H1 (cell line): Measurements from ENCODE around the gene GREB1. TPM values are rescaled to one million over a fixed set of nuclear protein-coding genes. Genes with fewer than 3 reads are reported as not detected.

Source experiments
- CTCF ChIA-PET: fragments of 300-600 bp; sonication (Branson Sonifier 250); formaldehyde crosslinking; loops from one replicate; lab custom pipeline; 2021; ENCODE audit not compliant: partially characterized antibody; lab: Charles Lee
- POLR2A ChIA-PET: fragments of 300-600 bp; sonication (Branson Sonifier 250); formaldehyde crosslinking; loops from one replicate; lab custom pipeline; 2021; ENCODE audit warnings: inconsistent platforms; ENCODE audit not compliant: partially characterized antibody; lab: Charles Lee
- DNase-seq, 2 experiments: peaks; one replicate each; pipeline versions ENCODE4 v3.0.0 to v3.0.0-alpha.2; 2010 to 2022; ENCODE audit warnings: low spot score in 2 of 2, low read depth in 1 of 2, mixed read lengths in 1 of 2
- FAIRE-seq: peaks from 2 replicates; lab custom pipeline; 2011; peaks lifted over from hg19 to GRCh38; lab: Jason Lieb, UNC
- H2AFZ ChIP-seq: 2 replicates; pipeline ENCODE4 v1.8.1; 2012; ENCODE audit warnings: low read length, inconsistent platforms
- H2AK5ac ChIP-seq: 2 replicates; pipeline ENCODE4 v1.6.1; 2013; ENCODE audit warnings: low read depth, low read length
- H2BK120ac ChIP-seq: replicated peaks from 2 replicates; pipeline ENCODE3; 2013; ENCODE audit warnings: low read depth, low read length, inconsistent platforms
- H2BK12ac ChIP-seq: 2 replicates; pipeline ENCODE4 v1.6.1; 2013; ENCODE audit warnings: low read depth, low read length
- H2BK15ac ChIP-seq: 2 replicates; pipeline ENCODE4 v1.6.1; 2013; ENCODE audit warnings: low read length
- H2BK20ac ChIP-seq: 2 replicates; pipeline ENCODE4 v1.6.1; 2013; ENCODE audit warnings: low read length
- H2BK5ac ChIP-seq: 2 replicates; pipeline ENCODE4 v1.6.1; 2013; ENCODE audit warnings: low read depth, low read length
- H3K14ac ChIP-seq: 2 replicates; pipeline ENCODE4 v1.6.1; 2013; ENCODE audit warnings: inconsistent platforms; ENCODE audit not compliant: insufficient read length
- H3K18ac ChIP-seq: 2 replicates; pipeline ENCODE4 v1.6.1; 2013; ENCODE audit warnings: low read length; ENCODE audit errors: extremely low read depth
- H3K23ac ChIP-seq: 2 replicates; pipeline ENCODE4 v1.6.1; 2013; ENCODE audit warnings: inconsistent platforms; ENCODE audit not compliant: insufficient read length
- H3K23me2 ChIP-seq: 2 replicates; pipeline ENCODE4 v1.6.1; 2013; ENCODE audit warnings: low read depth, low read length
- H3K27ac ChIP-seq: 2 replicates; pipeline ENCODE4 v1.6.1; 2011; ENCODE audit warnings: low read depth, low read length, inconsistent platforms
- H3K27me3 ChIP-seq, 4 experiments: replicated peaks in 1 of 4; 1 replicate in 1 of 4; 2 replicates in 3 of 4; pipeline versions ENCODE4 v1.6.1 to v1.8.1; 2011 to 2013; ENCODE audit warnings: low read length in 3 of 4, mild to moderate bottlenecking in 3 of 4, inconsistent platforms in 2 of 4, mixed read lengths in 2 of 4, moderate library complexity in 1 of 4; ENCODE audit not compliant: control insufficient read depth in 3 of 4, insufficient read depth in 3 of 4; ENCODE audit errors: extremely low read depth in 1 of 4
- H3K36me3 ChIP-seq, 4 experiments: 2 replicates each; pipeline versions ENCODE4 v1.6.1 to v1.8.1; 2011 to 2013; ENCODE audit warnings: mild to moderate bottlenecking in 4 of 4, low read length in 3 of 4, moderate library complexity in 2 of 4, control low read depth in 1 of 4, inconsistent platforms in 1 of 4; ENCODE audit not compliant: insufficient read depth in 4 of 4, control insufficient read depth in 2 of 4
- H3K4ac ChIP-seq: replicated peaks from 2 replicates; pipeline ENCODE3; 2013; ENCODE audit warnings: low read length, low read depth, mixed read lengths, inconsistent platforms; ENCODE audit not compliant: insufficient read length
- H3K4me1 ChIP-seq, 4 experiments: replicated peaks in 1 of 4; 1 replicate in 1 of 4; 2 replicates in 3 of 4; pipeline versions ENCODE4 v1.6.1 to v1.8.1; 2011 to 2013; ENCODE audit warnings: low read length in 3 of 4, inconsistent platforms in 2 of 4, mixed read lengths in 1 of 4; ENCODE audit not compliant: insufficient read depth in 4 of 4, control insufficient read depth in 3 of 4
- H3K4me2 ChIP-seq, 2 experiments: 2 replicates each; pipeline versions ENCODE4 v1.6.1 to v1.8.1; 2011 to 2013; ENCODE audit warnings: low read depth in 2 of 2, low read length in 2 of 2, control low read depth in 1 of 2, inconsistent platforms in 1 of 2, mild to moderate bottlenecking in 1 of 2; ENCODE audit not compliant: insufficient read depth in 1 of 2
- H3K4me3 ChIP-seq, 4 experiments: fragments of 200-600, 300-600 bp in 1 of 4; sonication (generic), shearing (Covaris generic), sonication (Bioruptor Twin) in 1 of 4; 2 replicates each; pipeline versions ENCODE4 v1.5.1 to v1.8.1; 2011 to 2016; ENCODE audit warnings: low read length in 4 of 4, low read depth in 3 of 4, control low read depth in 2 of 4, inconsistent platforms in 2 of 4, mild to moderate bottlenecking in 2 of 4, mixed read lengths in 1 of 4, moderate library complexity in 1 of 4; ENCODE audit not compliant: insufficient read depth in 2 of 4; ENCODE audit errors: extremely low read depth in 1 of 4
- H3K56ac ChIP-seq: replicated peaks from 2 replicates; pipeline ENCODE3; 2013; ENCODE audit warnings: low read depth, mild to moderate bottlenecking, mixed read lengths, low read length, inconsistent platforms; ENCODE audit not compliant: insufficient read length
- H3K79me1 ChIP-seq: 2 replicates; pipeline ENCODE4 v1.6.1; 2013; ENCODE audit warnings: low read depth, low read length, control low read depth
- H3K79me2 ChIP-seq, 2 experiments: 2 replicates each; pipeline versions ENCODE4 v1.6.1 to v1.8.1; 2012 to 2013; ENCODE audit warnings: low read length in 2 of 2, mild to moderate bottlenecking in 2 of 2, inconsistent platforms in 1 of 2; ENCODE audit not compliant: insufficient read depth in 2 of 2, control insufficient read depth in 1 of 2
- H3K9ac ChIP-seq, 4 experiments: replicated peaks in 1 of 4; 1 replicate in 1 of 4; 2 replicates in 3 of 4; pipeline versions ENCODE4 v1.6.1 to v1.8.1; 2011 to 2013; ENCODE audit warnings: low read depth in 3 of 4, low read length in 3 of 4, control low read depth in 2 of 4, mild to moderate bottlenecking in 2 of 4, moderate library complexity in 2 of 4, inconsistent platforms in 1 of 4; ENCODE audit errors: extremely low read depth in 1 of 4
- H3K9me3 ChIP-seq, 2 experiments: 2 replicates each; pipeline versions ENCODE4 v1.6.1 to v1.8.1; 2012 to 2013; ENCODE audit warnings: mild to moderate bottlenecking in 2 of 2, moderate library complexity in 2 of 2, control low read depth in 1 of 2, inconsistent platforms in 1 of 2, low read depth in 1 of 2, low read length in 1 of 2, mixed read lengths in 1 of 2; ENCODE audit not compliant: insufficient read depth in 2 of 2
- H4K20me1 ChIP-seq, 2 experiments: replicated peaks in 1 of 2; 2 replicates each; pipeline versions ENCODE3 to v1.8.1; 2011 to 2013; ENCODE audit warnings: inconsistent platforms in 2 of 2, low read length in 2 of 2, mild to moderate bottlenecking in 1 of 2; ENCODE audit not compliant: insufficient read depth in 2 of 2, control insufficient read depth in 1 of 2
- H4K5ac ChIP-seq: 2 replicates; pipeline ENCODE4 v1.6.1; 2013; ENCODE audit warnings: low read length, low read depth, mixed read lengths, inconsistent platforms; ENCODE audit not compliant: insufficient read length
- H4K8ac ChIP-seq: 2 replicates; pipeline ENCODE4 v1.8.0; 2013; ENCODE audit warnings: mild to moderate bottlenecking, moderate library complexity, low read length, inconsistent platforms; ENCODE audit not compliant: insufficient read depth; ENCODE audit errors: extremely low read depth
- H4K91ac ChIP-seq: replicated peaks from 2 replicates; pipeline ENCODE3; 2013; ENCODE audit warnings: low read length, mixed read lengths, inconsistent platforms; ENCODE audit not compliant: insufficient read length
- CHD2 ChIP-seq: IDR thresholded peaks from 2 replicates; pipeline ENCODE4 v1.6.1; 2012; ENCODE audit warnings: low read length, improper control_type of control experiment
- GTF2F1 ChIP-seq: IDR thresholded peaks from 2 replicates; pipeline ENCODE4 v1.6.1; 2012; ENCODE audit warnings: low read depth, low read length, improper control_type of control experiment, borderline replicate concordance
- JUN ChIP-seq: IDR thresholded peaks from 2 replicates; pipeline ENCODE4 v1.6.1; 2011; ENCODE audit warnings: low read depth, mild to moderate bottlenecking, improper control_type of control experiment, low read length
- POLR2A ChIP-seq, 2 experiments: IDR thresholded peaks; 1 replicate in 1 of 2; 2 replicates in 1 of 2; pipeline ENCODE4 v1.6.1; 2011; ENCODE audit warnings: low read depth in 2 of 2, low read length in 2 of 2, mild to moderate bottlenecking in 2 of 2; ENCODE audit errors: control extremely low read depth in 1 of 2
- WGBS, 2 experiments: shearing (Covaris generic) in 1 of 2; methylation state at CpG; one replicate each; pipeline versions ENCODE4 v1.1.6 to v1.1.7; 2013 to 2015; ENCODE audit warnings: low lambda C conversion rate in 2 of 2, mixed read lengths in 2 of 2, inconsistent platforms in 1 of 2, low coverage in 1 of 2, missing lambda C conversion rate in 1 of 2; ENCODE audit not compliant: insufficient replicate concordance in 2 of 2, insufficient coverage in 1 of 2, insufficient read length in 1 of 2; ENCODE audit errors: extremely low coverage in 1 of 2, missing lambda C conversion rate in 1 of 2; 5-methylcytosine and 5-hydroxymethylcytosine counted together
- polyA plus RNA-seq, 7 experiments: library from polyadenylated mRNA; depleted of rRNA in 3 of 7; stranded (reverse) in 5 of 7; unstranded in 2 of 7; fragments of >200 nt in 5 of 7; fragments of 200-250 nt in 2 of 7; gene quantifications; 1 replicate in 5 of 7; 2 replicates in 1 of 7; 4 replicates in 1 of 7; pipeline versions ENCODE4 v1.2.1 to v1.2.3, GENCODE V29; 2011 to 2013; ENCODE audit warnings: missing spikeins in 2 of 7, mixed read lengths in 2 of 7
- total RNA-seq: library from RNA; stranded (reverse); fragmentation: NEBNext Ultra II Directional; extraction: Animal tissue kit (Norgen Biotek cat#: 25700); gene quantifications from 2 replicates; pipeline ENCODE4 v1.2.1, GENCODE V29; 2021
- TF ChIP-seq, protein P1 (sequence below): IDR thresholded peaks from 2 replicates; pipeline ENCODE4 v1.6.1; 2011; ENCODE audit warnings: low read length, improper control_type of control experiment
- TF ChIP-seq, protein P2 (sequence below), 3 experiments: IDR thresholded peaks; 1 replicate in 2 of 3; 2 replicates in 1 of 3; pipeline versions ENCODE4 v1.5.1 to v1.6.1; 2011; ENCODE audit warnings: low read length in 3 of 3, mild to moderate bottlenecking in 3 of 3, inconsistent platforms in 2 of 3, low read depth in 1 of 3, moderate library complexity in 1 of 3; ENCODE audit not compliant: insufficient read depth in 1 of 3; ENCODE audit errors: control extremely low read depth in 1 of 3
- TF ChIP-seq, protein P3 (sequence below): IDR thresholded peaks from 2 replicates; pipeline ENCODE4 v1.6.1; 2012; ENCODE audit warnings: low read length, inconsistent platforms

GREB1 gene
- total and polyA plus RNA-seq, 2 of the 8 experiments (the other 6 are each of a cell fraction or from before 2014, with no cell fraction given), result 7.9 to 43.4 TPM

DNA sequence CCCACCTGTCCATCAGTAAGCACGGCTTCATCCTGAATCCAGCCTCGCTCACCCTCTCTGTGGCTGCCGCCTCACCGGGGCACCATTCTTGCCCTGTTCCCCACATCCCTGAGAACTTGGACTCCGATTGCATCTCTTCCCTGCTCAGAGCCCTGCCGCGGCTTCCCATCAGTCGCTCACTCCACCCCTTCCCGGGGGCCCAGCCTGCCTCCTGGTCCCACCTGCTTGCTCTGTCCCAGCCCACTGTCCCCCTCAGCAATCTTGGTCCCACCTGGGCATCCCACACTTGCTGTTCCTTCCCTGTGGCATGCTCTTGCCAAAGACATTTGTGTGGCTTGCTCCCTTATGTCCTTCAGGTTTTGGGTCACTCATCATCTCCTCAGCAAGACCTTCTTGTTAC, 56.3 kb downstream of the GREB1 start:
- FAIRE-seq, result no peak
- CTCF ChIA-PET, result interaction anchor here (0.7 to 19.6 kb wide), 13 partner anchors 9 to 194 kb away, joined by 3 to 558 read pairs (median 3); partner anchors contain the start of gene GREB1

More for the DNA sequence above, 56.3 kb downstream of the GREB1 start:
- DNase-seq, result no peak
- Histone ChIP-seq H2BK12ac (no peak overlapping the region), H3K14ac (no peak overlapping the region), H4K5ac (no peak overlapping the region), H2BK20ac (no peak overlapping the region), H4K91ac (no peak overlapping the region), H4K20me1 (peaks cover 0 to 1% of the 10 kb centered on the region in 2 experiments), H2AFZ (no peak overlapping the region), H2BK120ac (no peak overlapping the region), H4K8ac (no peak overlapping the region), H3K4me3 (no peak overlapping the region), H2BK15ac (no peak overlapping the region), H3K9me3 (no peaks in the 10 kb centered on the region), H3K4me1 (no peaks in the 10 kb centered on the region), H3K27me3 (no peaks in the 10 kb centered on the region), H3K79me2 (no peaks in the 10 kb centered on the region), H3K27ac (no peak overlapping the region), H3K4me2 (no peak overlapping the region), H3K9ac (no peak overlapping the region), H3K36me3 (peaks cover 0 to 4% (median 0%) of the 10 kb centered on the region in 4 experiments; a peak in 1 of 8 replicates), H3K23me2 (no peaks in the 10 kb centered on the region), H2AK5ac (no peak overlapping the region), H3K79me1 (0 out of 2 replicates have a peak, but pooled peaks cover 2% of the 10 kb centered on the region), H2BK5ac (no peak overlapping the region), H3K23ac (no peak overlapping the region), H3K4ac (no peak overlapping the region), H3K18ac (no peak overlapping the region), H3K56ac (no peak overlapping the region)
- WGBS, 2 experiments, result 90% methylated on average over 7 of the region's 9 CpGs; no CpG with 5 or more reads in 1 of the 2 experiments
- POLR2A ChIA-PET, result no interaction called here
- TF ChIP-seq, protein P1, sequence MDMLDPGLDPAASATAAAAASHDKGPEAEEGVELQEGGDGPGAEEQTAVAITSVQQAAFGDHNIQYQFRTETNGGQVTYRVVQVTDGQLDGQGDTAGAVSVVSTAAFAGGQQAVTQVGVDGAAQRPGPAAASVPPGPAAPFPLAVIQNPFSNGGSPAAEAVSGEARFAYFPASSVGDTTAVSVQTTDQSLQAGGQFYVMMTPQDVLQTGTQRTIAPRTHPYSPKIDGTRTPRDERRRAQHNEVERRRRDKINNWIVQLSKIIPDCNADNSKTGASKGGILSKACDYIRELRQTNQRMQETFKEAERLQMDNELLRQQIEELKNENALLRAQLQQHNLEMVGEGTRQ, result no peak
- no peak for TF ChIP-seq CHD2
- TF ChIP-seq JUN, result no peak
- TF ChIP-seq POLR2A (IDR thresholded peaks at IDR 0.05; ENCODE audit: control extremely low read depth in 1 of 2, low read depth in 2 of 2, low read length in 2 of 2), result no peak
- TF ChIP-seq, protein P2, sequence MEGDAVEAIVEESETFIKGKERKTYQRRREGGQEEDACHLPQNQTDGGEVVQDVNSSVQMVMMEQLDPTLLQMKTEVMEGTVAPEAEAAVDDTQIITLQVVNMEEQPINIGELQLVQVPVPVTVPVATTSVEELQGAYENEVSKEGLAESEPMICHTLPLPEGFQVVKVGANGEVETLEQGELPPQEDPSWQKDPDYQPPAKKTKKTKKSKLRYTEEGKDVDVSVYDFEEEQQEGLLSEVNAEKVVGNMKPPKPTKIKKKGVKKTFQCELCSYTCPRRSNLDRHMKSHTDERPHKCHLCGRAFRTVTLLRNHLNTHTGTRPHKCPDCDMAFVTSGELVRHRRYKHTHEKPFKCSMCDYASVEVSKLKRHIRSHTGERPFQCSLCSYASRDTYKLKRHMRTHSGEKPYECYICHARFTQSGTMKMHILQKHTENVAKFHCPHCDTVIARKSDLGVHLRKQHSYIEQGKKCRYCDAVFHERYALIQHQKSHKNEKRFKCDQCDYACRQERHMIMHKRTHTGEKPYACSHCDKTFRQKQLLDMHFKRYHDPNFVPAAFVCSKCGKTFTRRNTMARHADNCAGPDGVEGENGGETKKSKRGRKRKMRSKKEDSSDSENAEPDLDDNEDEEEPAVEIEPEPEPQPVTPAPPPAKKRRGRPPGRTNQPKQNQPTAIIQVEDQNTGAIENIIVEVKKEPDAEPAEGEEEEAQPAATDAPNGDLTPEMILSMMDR (IDR thresholded peaks at IDR 0.05; ENCODE audit: control extremely low read depth in 1 of 3, insufficient read depth in 1 of 3, low read depth in 1 of 3, low read length in 3 of 3), result no peak
- TF ChIP-seq, protein P3, sequence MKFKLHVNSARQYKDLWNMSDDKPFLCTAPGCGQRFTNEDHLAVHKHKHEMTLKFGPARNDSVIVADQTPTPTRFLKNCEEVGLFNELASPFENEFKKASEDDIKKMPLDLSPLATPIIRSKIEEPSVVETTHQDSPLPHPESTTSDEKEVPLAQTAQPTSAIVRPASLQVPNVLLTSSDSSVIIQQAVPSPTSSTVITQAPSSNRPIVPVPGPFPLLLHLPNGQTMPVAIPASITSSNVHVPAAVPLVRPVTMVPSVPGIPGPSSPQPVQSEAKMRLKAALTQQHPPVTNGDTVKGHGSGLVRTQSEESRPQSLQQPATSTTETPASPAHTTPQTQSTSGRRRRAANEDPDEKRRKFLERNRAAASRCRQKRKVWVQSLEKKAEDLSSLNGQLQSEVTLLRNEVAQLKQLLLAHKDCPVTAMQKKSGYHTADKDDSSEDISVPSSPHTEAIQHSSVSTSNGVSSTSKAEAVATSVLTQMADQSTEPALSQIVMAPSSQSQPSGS, result no peak
- no peak for TF ChIP-seq GTF2F1
